ENCODE data around the gene ZNF763. TPM values are rescaled to one million over a fixed set of nuclear protein-coding genes. Genes with fewer than 3 reads are reported as not detected.

The ZNF763 gene
- total RNA-seq, 1 donor, result 0.86 TPM

Small RNAs within 50 kb of the gene (small RNA-seq; reads per million reads assigned to genes)
- not detected for gene RNA5SP464
- not detected for gene RNA5SP465

Other genes with a start within 250 kb of the ZNF763 start
- gene ZNF823, start 226.1 kb upstream of the ZNF763 start, total RNA-seq, result 5.2 and 5.6 TPM in 2 replicates
- gene ZNF441, start 198.0 kb upstream of the ZNF763 start, total RNA-seq, result 5.6 and 6.8 TPM in 2 replicates
- gene ZNF491, start 166.5 kb upstream of the ZNF763 start, total RNA-seq, result 1.3 and 2.2 TPM in 2 replicates
- gene ZNF440, start 150.8 kb upstream of the ZNF763 start, total RNA-seq, result 6.8 and 9.5 TPM in 2 replicates
- 2.6 and 4.3 TPM in 2 replicates for gene ZNF439, start 116.3 kb upstream of the ZNF763 start, total RNA-seq
- 8.1 and 12.1 TPM in 2 replicates for gene ZNF69, start 77.3 kb upstream of the ZNF763 start, total RNA-seq
- 6.9 and 7.7 TPM in 2 replicates for gene ZNF700, start 39.9 kb upstream of the ZNF763 start, total RNA-seq
- gene ZNF433, start 70.6 kb downstream of the ZNF763 start, total RNA-seq, result 1.3 and 4.2 TPM in 2 replicates
- gene ZNF878, start 87.9 kb downstream of the ZNF763 start, total RNA-seq, result under 0.01 TPM in 2 replicates
- gene ZNF844, start 99.7 kb downstream of the ZNF763 start, total RNA-seq, result 1.3 and 1.7 TPM in 2 replicates
- 3.5 and 6.0 TPM in 2 replicates for gene ZNF20, start 175.3 kb downstream of the ZNF763 start, total RNA-seq
- 10.3 and 14.7 TPM in 2 replicates for gene ZNF625, start 191.7 kb downstream of the ZNF763 start, total RNA-seq
- 5.2 and 8.2 TPM in 2 replicates for gene ZNF136, start 198.1 kb downstream of the ZNF763 start, total RNA-seq

Measured in fibroblast of villous mesenchyme (primary cell).